ENCODE data around the gene STK32B.

The STK32B gene

GRCh38 chr4:5474756-5475155, 423.5 kb downstream of the STK32B start:
- Mint-ChIP-seq H3K27me3 (ENCODE audit: low read depth) (no peaks in the 10 kb centered on the region), H3K9me3 (peaks cover 6% of the 10 kb centered on the region), H3K4me3 (no peak overlapping the region), H3K27ac (no peak overlapping the region), H3K36me3 (ENCODE audit: low read depth) (no peaks in the 10 kb centered on the region), H3K4me1 (ENCODE audit: low read depth) (no peaks in the 10 kb centered on the region)
- DNase-seq (ENCODE audit: low spot score), result no peak

- Mint-ChIP-seq H3K27ac (no peak overlapping the region), H3K36me3 (ENCODE audit: low read depth) (no peaks in the 10 kb centered on the region), H3K4me3 (no peak overlapping the region), H3K9me3 (peaks cover 6% of the 10 kb centered on the region), H3K27me3 (ENCODE audit: low read depth) (no peaks in the 10 kb centered on the region), H3K4me1 (ENCODE audit: low read depth) (no peaks in the 10 kb centered on the region)
- no peak for DNase-seq (ENCODE audit: low spot score)
Measured at GRCh38 chr4:5477613-5478012, 426.3 kb downstream of the STK32B start.

GRCh38 chr4:5478169-5478568, 426.9 kb downstream of the STK32B start:
- Mint-ChIP-seq H3K9me3 (peaks cover 6% of the 10 kb centered on the region), H3K4me1 (ENCODE audit: low read depth) (no peaks in the 10 kb centered on the region), H3K36me3 (ENCODE audit: low read depth) (no peaks in the 10 kb centered on the region), H3K27ac (no peak overlapping the region), H3K4me3 (no peak overlapping the region), H3K27me3 (ENCODE audit: low read depth) (no peaks in the 10 kb centered on the region)
- DNase-seq (ENCODE audit: low spot score), result no peak

GRCh38 chr4:5478697-5479096, 427.4 kb downstream of the STK32B start:
- no peak for DNase-seq (ENCODE audit: low spot score)
- Mint-ChIP-seq H3K4me3 (no peak overlapping the region), H3K27ac (no peak overlapping the region), H3K36me3 (ENCODE audit: low read depth) (no peaks in the 10 kb centered on the region), H3K27me3 (ENCODE audit: low read depth) (no peaks in the 10 kb centered on the region), H3K4me1 (ENCODE audit: low read depth) (no peaks in the 10 kb centered on the region), H3K9me3 (peaks cover 9% of the 10 kb centered on the region)

- Mint-ChIP-seq H3K27me3 (ENCODE audit: low read depth) (no peaks in the 10 kb centered on the region), H3K36me3 (ENCODE audit: low read depth) (no peaks in the 10 kb centered on the region)
- DNase-seq (ENCODE audit: low spot score), result no peak
Measured at GRCh38 chr4:5479518-5480060, 428.3 kb downstream of the STK32B start.

GRCh38 chr4:5488413-5488812, 437.1 kb downstream of the STK32B start:
- H3K4me3 Mint-ChIP-seq, result no peak overlapping the region
- H3K4me1 Mint-ChIP-seq (ENCODE audit: low read depth), result no peaks in the 10 kb centered on the region
- H3K36me3 Mint-ChIP-seq (ENCODE audit: low read depth), result no peaks in the 10 kb centered on the region
- peaks cover 25% of the 10 kb centered on the region for H3K9me3 Mint-ChIP-seq
- H3K27ac Mint-ChIP-seq, result no peak overlapping the region
- DNase-seq (ENCODE audit: low spot score), result no peak
- H3K27me3 Mint-ChIP-seq (ENCODE audit: low read depth), result no peaks in the 10 kb centered on the region

More at GRCh38 chr4:5479518-5480060, 428.3 kb downstream of the STK32B start:
- Mint-ChIP-seq H3K9me3 (peaks cover 11% of the 10 kb centered on the region), H3K27ac (no peak overlapping the region), H3K4me1 (ENCODE audit: low read depth) (no peaks in the 10 kb centered on the region), H3K4me3 (no peak overlapping the region)

GRCh38 chr4:5489260-5489659, 438.0 kb downstream of the STK32B start:
- H3K27me3 Mint-ChIP-seq (ENCODE audit: low read depth), result no peaks in the 10 kb centered on the region
- no peak for DNase-seq (ENCODE audit: low spot score)
- no peak overlapping the region for H3K27ac Mint-ChIP-seq
- H3K4me3 Mint-ChIP-seq, result no peak overlapping the region
- peaks cover 20% of the 10 kb centered on the region for H3K9me3 Mint-ChIP-seq
- no peaks in the 10 kb centered on the region for H3K36me3 Mint-ChIP-seq (ENCODE audit: low read depth)
- H3K4me1 Mint-ChIP-seq (ENCODE audit: low read depth), result no peaks in the 10 kb centered on the region

GRCh38 chr4:5497489-5497888, 446.2 kb downstream of the STK32B start:
- Mint-ChIP-seq H3K4me3 (no peak overlapping the region), H3K27ac (no peak overlapping the region), H3K36me3 (ENCODE audit: low read depth) (no peaks in the 10 kb centered on the region), H3K9me3 (peaks cover 9% of the 10 kb centered on the region), H3K27me3 (ENCODE audit: low read depth) (no peaks in the 10 kb centered on the region), H3K4me1 (ENCODE audit: low read depth) (no peaks in the 10 kb centered on the region)
- DNase-seq (ENCODE audit: low spot score), result no peak

- Mint-ChIP-seq H3K27ac (no peak overlapping the region), H3K36me3 (ENCODE audit: low read depth) (no peaks in the 10 kb centered on the region), H3K4me1 (ENCODE audit: low read depth) (no peaks in the 10 kb centered on the region), H3K9me3 (peaks cover 9% of the 10 kb centered on the region), H3K27me3 (ENCODE audit: low read depth) (no peaks in the 10 kb centered on the region), H3K4me3 (no peak overlapping the region)
- no peak for DNase-seq (ENCODE audit: low spot score)
Measured at GRCh38 chr4:5500165-5500564, 448.9 kb downstream of the STK32B start.

GRCh38 chr4:5503336-5503936, 452.2 kb downstream of the STK32B start:
- no peak for DNase-seq (ENCODE audit: low spot score)
- Mint-ChIP-seq H3K36me3 (ENCODE audit: low read depth) (no peaks in the 10 kb centered on the region), H3K9me3 (peaks cover 1% of the 10 kb centered on the region), H3K27ac (no peak overlapping the region), H3K4me3 (no peak overlapping the region), H3K4me1 (ENCODE audit: low read depth) (no peaks in the 10 kb centered on the region), H3K27me3 (ENCODE audit: low read depth) (no peaks in the 10 kb centered on the region)

GRCh38 chr4:5504486-5504885, 453.2 kb downstream of the STK32B start:
- no peak for DNase-seq (ENCODE audit: low spot score)
- no peaks in the 10 kb centered on the region for H3K4me1 Mint-ChIP-seq (ENCODE audit: low read depth)
- no peaks in the 10 kb centered on the region for H3K36me3 Mint-ChIP-seq (ENCODE audit: low read depth)
- no peaks in the 10 kb centered on the region for H3K27me3 Mint-ChIP-seq (ENCODE audit: low read depth)
- H3K27ac Mint-ChIP-seq, result no peak overlapping the region
- H3K4me3 Mint-ChIP-seq, result no peak overlapping the region
- peaks cover 5% of the 10 kb centered on the region for H3K9me3 Mint-ChIP-seq

- H3K4me3 Mint-ChIP-seq, result no peak overlapping the region
- no peaks in the 10 kb centered on the region for H3K36me3 Mint-ChIP-seq (ENCODE audit: low read depth)
- no peaks in the 10 kb centered on the region for H3K27me3 Mint-ChIP-seq (ENCODE audit: low read depth)
- no peak for DNase-seq (ENCODE audit: low spot score)
- peaks cover 5% of the 10 kb centered on the region for H3K9me3 Mint-ChIP-seq
- no peak overlapping the region for H3K27ac Mint-ChIP-seq
- H3K4me1 Mint-ChIP-seq (ENCODE audit: low read depth), result no peaks in the 10 kb centered on the region
Measured at GRCh38 chr4:5510504-5510903, 459.2 kb downstream of the STK32B start.

- Mint-ChIP-seq H3K9me3 (peaks cover 5% of the 10 kb centered on the region), H3K4me1 (ENCODE audit: low read depth) (no peaks in the 10 kb centered on the region), H3K36me3 (ENCODE audit: low read depth) (no peaks in the 10 kb centered on the region), H3K4me3 (no peak overlapping the region), H3K27me3 (ENCODE audit: low read depth) (no peaks in the 10 kb centered on the region), H3K27ac (no peak overlapping the region)
- DNase-seq (ENCODE audit: low spot score), result no peak
Measured at GRCh38 chr4:5511791-5512190, 460.5 kb downstream of the STK32B start.

GRCh38 chr4:5515646-5516045, 464.4 kb downstream of the STK32B start:
- no peak overlapping the region for H3K4me3 Mint-ChIP-seq
- H3K36me3 Mint-ChIP-seq (ENCODE audit: low read depth), result no peaks in the 10 kb centered on the region
- no peaks in the 10 kb centered on the region for H3K27me3 Mint-ChIP-seq (ENCODE audit: low read depth)
- H3K27ac Mint-ChIP-seq, result no peak overlapping the region
- DNase-seq (ENCODE audit: low spot score), result no peak
- no peaks in the 10 kb centered on the region for H3K4me1 Mint-ChIP-seq (ENCODE audit: low read depth)
- H3K9me3 Mint-ChIP-seq, result no peaks in the 10 kb centered on the region

- no peaks in the 10 kb centered on the region for H3K27me3 Mint-ChIP-seq (ENCODE audit: low read depth)
- no peak for DNase-seq (ENCODE audit: low spot score)
- H3K4me1 Mint-ChIP-seq (ENCODE audit: low read depth), result no peaks in the 10 kb centered on the region
- no peaks in the 10 kb centered on the region for H3K36me3 Mint-ChIP-seq (ENCODE audit: low read depth)
- no peak overlapping the region for H3K27ac Mint-ChIP-seq
- no peaks in the 10 kb centered on the region for H3K9me3 Mint-ChIP-seq
- no peak overlapping the region for H3K4me3 Mint-ChIP-seq
Measured at GRCh38 chr4:5517372-5517771, 466.1 kb downstream of the STK32B start.
